Measurements from ENCODE around the gene PI4K2B. TPM values are rescaled to one million over a fixed set of nuclear protein-coding genes. Genes with fewer than 3 reads are reported as not detected.

The PI4K2B gene
- total and polyA plus RNA-seq, 2 donors from 2014 or later, result 7.1 to 11.8 TPM

- no peak for TF ChIP-seq CTCF (IDR thresholded peaks at IDR 0.05; ENCODE audit: borderline replicate concordance, extremely low read depth, insufficient read depth)
- Histone ChIP-seq H3K27me3 (ENCODE audit: control insufficient read depth, insufficient read depth, low read length) (no peaks in the 10 kb centered on the region), H3K9me3 (ENCODE audit: control insufficient read depth in 2 of 3, insufficient read depth in 1 of 3, low read length in 3 of 3) (no peaks in the 10 kb centered on the region), H3K36me3 (ENCODE audit: control insufficient read depth in 2 of 3, insufficient read depth in 3 of 3, low read length in 3 of 3) (no peaks in the 10 kb centered on the region), H3K9ac (ENCODE audit: low read length in 3 of 3) (no peak overlapping the region), H3K27ac (ENCODE audit: low read depth in 2 of 2, low read length in 2 of 2) (no peak overlapping the region), H3K4me3 (ENCODE audit: low read length in 3 of 3) (no peak overlapping the region), H3K4me1 (ENCODE audit: control insufficient read depth in 2 of 3, insufficient read depth in 2 of 3, low read depth in 1 of 3, low read length in 3 of 3) (no peaks in the 10 kb centered on the region)
- intact Hi-C loops (cut with DNase I), result no loop called here
- FAIRE-seq (no peak), DNase-seq (no peak)
Observed at GRCh38 chr4:25301471-25301870, 67.6 kb downstream of the PI4K2B start.

- intact Hi-C loops (cut with DNase I), result no loop called here
- DNase-seq (no peak), FAIRE-seq (no peak)
- no peaks in the 10 kb centered on the region for H3K27me3 ChIP-seq (ENCODE audit: control insufficient read depth, insufficient read depth, low read length)
- H3K4me1 ChIP-seq (ENCODE audit: control insufficient read depth in 2 of 3, insufficient read depth in 2 of 3, low read depth in 1 of 3, low read length in 3 of 3), result no peaks in the 10 kb centered on the region
- no peak for TF ChIP-seq CTCF (IDR thresholded peaks at IDR 0.05; ENCODE audit: borderline replicate concordance, extremely low read depth, insufficient read depth)
- H3K9ac ChIP-seq (ENCODE audit: low read length in 3 of 3), result no peak overlapping the region
- H3K4me3 ChIP-seq (ENCODE audit: low read length in 3 of 3), result no peak overlapping the region
- H3K36me3 ChIP-seq (ENCODE audit: control insufficient read depth in 2 of 3, insufficient read depth in 3 of 3, low read length in 3 of 3), result no peaks in the 10 kb centered on the region
- no peaks in the 10 kb centered on the region for H3K9me3 ChIP-seq (ENCODE audit: control insufficient read depth in 2 of 3, insufficient read depth in 1 of 3, low read length in 3 of 3)
- no peak overlapping the region for H3K27ac ChIP-seq (ENCODE audit: low read depth in 2 of 2, low read length in 2 of 2)
Observed at GRCh38 chr4:25302626-25303025, 68.8 kb downstream of the PI4K2B start.

- no peak for FAIRE-seq
- no peaks in the 10 kb centered on the region for H3K27me3 ChIP-seq (ENCODE audit: control insufficient read depth, insufficient read depth, low read length)
- no peaks in the 10 kb centered on the region for H3K9me3 ChIP-seq (ENCODE audit: control insufficient read depth in 2 of 3, insufficient read depth in 1 of 3, low read length in 3 of 3)
- H3K4me1 ChIP-seq (ENCODE audit: control insufficient read depth in 2 of 3, insufficient read depth in 2 of 3, low read depth in 1 of 3, low read length in 3 of 3), result no peaks in the 10 kb centered on the region
- H3K4me3 ChIP-seq (ENCODE audit: low read length in 3 of 3), result no peak overlapping the region
- no peak for TF ChIP-seq CTCF (IDR thresholded peaks at IDR 0.05; ENCODE audit: borderline replicate concordance, extremely low read depth, insufficient read depth)
- intact Hi-C loops (cut with DNase I), result no loop called here
- no peak overlapping the region for H3K27ac ChIP-seq (ENCODE audit: low read depth in 2 of 2, low read length in 2 of 2)
- no peak overlapping the region for H3K9ac ChIP-seq (ENCODE audit: low read length in 3 of 3)
- DNase-seq, result no peak
- H3K36me3 ChIP-seq (ENCODE audit: control insufficient read depth in 2 of 3, insufficient read depth in 3 of 3, low read length in 3 of 3), result no peaks in the 10 kb centered on the region
Observed at GRCh38 chr4:25303578-25303977, 69.7 kb downstream of the PI4K2B start.

- Histone ChIP-seq H3K9me3 (ENCODE audit: control insufficient read depth in 2 of 3, insufficient read depth in 1 of 3, low read length in 3 of 3) (no peaks in the 10 kb centered on the region), H3K27me3 (ENCODE audit: control insufficient read depth, insufficient read depth, low read length) (no peaks in the 10 kb centered on the region), H3K9ac (ENCODE audit: low read length in 3 of 3) (no peak overlapping the region), H3K27ac (ENCODE audit: low read depth in 2 of 2, low read length in 2 of 2) (no peak overlapping the region), H3K4me3 (ENCODE audit: low read length in 3 of 3) (no peak overlapping the region), H3K36me3 (ENCODE audit: control insufficient read depth in 2 of 3, insufficient read depth in 3 of 3, low read length in 3 of 3) (no peaks in the 10 kb centered on the region), H3K4me1 (ENCODE audit: control insufficient read depth in 2 of 3, insufficient read depth in 2 of 3, low read depth in 1 of 3, low read length in 3 of 3) (no peaks in the 10 kb centered on the region)
- intact Hi-C loops (cut with DNase I), result no loop called here
- DNase-seq (no peak), FAIRE-seq (no peak)
- no peak for TF ChIP-seq CTCF (IDR thresholded peaks at IDR 0.05; ENCODE audit: borderline replicate concordance, extremely low read depth, insufficient read depth)
Observed at GRCh38 chr4:25306518-25307057, 72.8 kb downstream of the PI4K2B start.

Measured in kidney (tissue), 14 donors.